ENCODE results near the gene KIF18A.

The KIF18A gene

DNA sequence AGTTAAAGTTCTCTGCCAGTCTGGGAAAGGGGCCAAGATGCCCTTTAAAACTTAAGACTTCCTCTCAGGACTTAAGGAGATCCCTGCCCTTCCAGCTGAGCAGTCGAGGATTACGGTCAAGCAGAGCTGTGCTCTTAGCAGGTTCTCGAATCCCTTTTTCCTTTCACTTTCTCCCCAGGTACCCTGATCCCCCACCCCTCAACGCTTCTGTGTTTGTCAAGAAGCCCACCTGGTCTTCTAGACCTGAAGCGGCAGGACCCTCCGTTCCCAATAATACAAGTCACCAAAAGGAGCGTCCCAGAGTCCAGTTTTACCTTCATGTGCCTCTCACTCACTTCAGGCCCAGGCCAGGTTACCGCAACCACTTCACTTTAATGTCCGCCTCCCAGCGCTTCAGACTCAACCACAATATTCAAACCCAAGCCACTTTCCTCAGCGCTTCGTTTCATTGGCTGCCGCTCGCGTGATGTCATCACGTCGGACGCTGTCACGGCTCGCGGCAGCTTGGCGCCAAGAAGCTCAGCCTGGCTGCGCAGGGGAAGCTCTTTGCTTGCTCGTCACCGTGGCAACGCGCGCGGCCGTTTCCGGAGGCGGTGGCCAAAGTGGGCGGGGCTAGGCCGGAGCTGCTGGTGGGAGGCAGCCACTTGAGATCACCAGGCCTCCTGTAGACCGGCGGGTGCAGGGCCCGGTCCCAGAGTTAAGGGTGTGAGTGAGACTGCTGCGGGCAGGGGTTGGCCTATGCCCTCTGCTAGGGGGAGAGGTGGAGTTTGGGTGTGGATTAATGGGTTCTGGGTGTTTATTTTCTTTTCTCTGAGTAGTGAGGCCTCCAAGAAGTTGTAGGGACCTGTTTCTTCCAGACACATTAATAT, at the start of gene KIF18A, which contains the start of gene METTL15:
Gene KIF18A (minus strand): TSS at position 407 of the 869 bp plus-strand sequence. CDS start 10,209 bp downstream, outside the sequence.
Gene METTL15 (plus strand): TSS at position 639 of the 869 bp plus-strand sequence. CDS start 4,947 bp downstream, outside the sequence.
- peaks cover 8% of the 10 kb centered on the region for H3K36me3 Mint-ChIP-seq (ENCODE audit: low read depth)
- peak within 1 kb of the TSS; percentile 91 to 98 (median 95) for H3K27ac Mint-ChIP-seq

DNA sequence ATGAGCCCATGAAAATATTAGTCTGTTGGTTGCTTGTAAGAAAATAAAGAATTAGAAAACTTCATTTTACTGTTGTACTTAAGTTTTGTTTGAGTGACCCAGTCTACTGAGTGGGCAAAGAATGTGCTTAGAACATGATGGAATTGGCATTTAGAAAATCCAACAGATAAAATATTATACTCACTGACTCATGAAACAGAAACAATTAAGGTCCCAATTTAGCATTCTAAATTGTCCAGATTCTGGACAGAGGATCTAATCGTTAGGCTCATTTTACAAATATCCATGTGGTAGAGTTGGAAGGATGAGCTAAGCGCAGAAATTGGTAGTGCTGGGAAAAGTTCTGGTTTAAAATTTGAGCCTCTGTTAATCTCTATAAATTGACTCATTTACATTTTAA, 45.6 kb upstream of the KIF18A start:
- H3K27ac Mint-ChIP-seq = no peak overlapping the region

More for the DNA sequence above, at the start of gene KIF18A, which contains the start of gene METTL15:
- H3K4me1 Mint-ChIP-seq = peaks cover 51% of the 10 kb centered on the region
- TF ChIP-seq, protein P1, sequence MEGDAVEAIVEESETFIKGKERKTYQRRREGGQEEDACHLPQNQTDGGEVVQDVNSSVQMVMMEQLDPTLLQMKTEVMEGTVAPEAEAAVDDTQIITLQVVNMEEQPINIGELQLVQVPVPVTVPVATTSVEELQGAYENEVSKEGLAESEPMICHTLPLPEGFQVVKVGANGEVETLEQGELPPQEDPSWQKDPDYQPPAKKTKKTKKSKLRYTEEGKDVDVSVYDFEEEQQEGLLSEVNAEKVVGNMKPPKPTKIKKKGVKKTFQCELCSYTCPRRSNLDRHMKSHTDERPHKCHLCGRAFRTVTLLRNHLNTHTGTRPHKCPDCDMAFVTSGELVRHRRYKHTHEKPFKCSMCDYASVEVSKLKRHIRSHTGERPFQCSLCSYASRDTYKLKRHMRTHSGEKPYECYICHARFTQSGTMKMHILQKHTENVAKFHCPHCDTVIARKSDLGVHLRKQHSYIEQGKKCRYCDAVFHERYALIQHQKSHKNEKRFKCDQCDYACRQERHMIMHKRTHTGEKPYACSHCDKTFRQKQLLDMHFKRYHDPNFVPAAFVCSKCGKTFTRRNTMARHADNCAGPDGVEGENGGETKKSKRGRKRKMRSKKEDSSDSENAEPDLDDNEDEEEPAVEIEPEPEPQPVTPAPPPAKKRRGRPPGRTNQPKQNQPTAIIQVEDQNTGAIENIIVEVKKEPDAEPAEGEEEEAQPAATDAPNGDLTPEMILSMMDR (IDR thresholded peaks at IDR 0.05; ENCODE audit: unreplicated experiment in 3 of 3) = no peak
- H3K27me3 Mint-ChIP-seq (ENCODE audit: low read depth) = no peaks in the 10 kb centered on the region
- H3K9me3 Mint-ChIP-seq = no peaks in the 10 kb centered on the region
- H3K4me3 Mint-ChIP-seq = peak within 1 kb of the TSS; percentile 91 to 98 (median 91)

DNA sequence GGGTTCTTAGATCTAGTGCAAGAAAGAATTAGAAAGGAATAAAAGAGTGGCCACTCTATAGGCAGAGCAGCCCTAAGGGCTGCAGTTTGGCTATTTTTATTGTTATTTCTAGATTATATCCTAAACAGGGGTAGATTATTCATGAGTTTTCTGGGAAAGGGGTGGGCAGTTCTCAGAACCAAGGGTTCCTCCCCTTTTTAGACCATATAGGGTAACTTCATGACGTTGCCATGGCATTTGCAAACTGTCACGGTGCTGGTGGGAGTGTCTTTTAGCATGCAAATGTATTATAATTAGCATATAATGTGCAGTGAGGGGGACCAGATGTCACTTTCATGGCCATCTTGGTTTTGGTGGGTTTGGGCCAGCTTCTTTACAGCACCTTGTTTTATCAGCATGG, 44.8 kb upstream of the KIF18A start:
- TF ChIP-seq, protein P1 (IDR thresholded peaks at IDR 0.05; ENCODE audit: unreplicated experiment in 3 of 3) = no peak

More for the DNA sequence above, 45.6 kb upstream of the KIF18A start:
- TF ChIP-seq, protein P1 (IDR thresholded peaks at IDR 0.05; ENCODE audit: unreplicated experiment in 3 of 3) = no peak
- Mint-ChIP-seq H3K4me1 (no peaks in the 10 kb centered on the region), H3K9me3 (peaks cover 4% of the 10 kb centered on the region), H3K27me3 (ENCODE audit: low read depth) (no peaks in the 10 kb centered on the region), H3K36me3 (ENCODE audit: low read depth) (peaks cover 22% of the 10 kb centered on the region), H3K4me3 (no peak overlapping the region)

DNA sequence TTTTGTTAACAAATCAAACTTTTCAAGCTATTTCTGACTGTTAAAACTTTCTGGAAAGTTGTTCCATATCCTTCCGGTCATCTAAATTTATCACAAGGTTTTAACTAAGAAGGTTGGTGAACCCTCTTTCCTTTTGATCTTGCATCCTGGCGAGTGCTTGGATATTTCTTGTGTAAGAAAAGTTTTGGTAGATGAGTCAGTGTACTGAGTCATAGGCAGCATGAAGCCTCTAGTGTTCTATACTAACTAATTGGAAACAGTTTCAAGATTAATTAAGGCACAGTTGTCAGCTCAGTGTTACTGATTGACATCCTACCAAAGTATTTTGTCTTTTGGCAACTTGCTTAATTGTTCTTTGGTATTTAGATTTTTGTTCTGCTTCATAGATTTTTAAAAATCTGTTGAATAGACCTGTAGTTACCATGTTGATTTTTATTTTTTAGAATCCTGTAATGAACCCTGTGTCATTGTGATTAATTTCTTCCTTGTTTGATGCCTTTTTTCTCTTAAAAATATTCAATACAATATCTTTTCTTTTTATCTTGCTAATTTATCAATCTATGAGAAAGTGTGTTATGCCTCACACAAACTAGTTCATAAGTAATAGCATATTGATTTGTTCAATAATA, 38.3 kb upstream of the KIF18A start:
- Mint-ChIP-seq H3K9me3 (peaks cover under 1% of the 10 kb centered on the region), H3K27ac (no peak overlapping the region), H3K4me1 (no peaks in the 10 kb centered on the region), H3K4me3 (no peak overlapping the region), H3K36me3 (ENCODE audit: low read depth) (peaks cover 5% of the 10 kb centered on the region), H3K27me3 (ENCODE audit: low read depth) (no peaks in the 10 kb centered on the region)
- TF ChIP-seq, protein P1 (IDR thresholded peaks at IDR 0.05; ENCODE audit: unreplicated experiment in 3 of 3) = no peak

More for the DNA sequence above, 44.8 kb upstream of the KIF18A start:
- Mint-ChIP-seq H3K4me1 (no peaks in the 10 kb centered on the region), H3K4me3 (no peak overlapping the region), H3K27me3 (ENCODE audit: low read depth) (no peaks in the 10 kb centered on the region), H3K36me3 (ENCODE audit: low read depth) (peaks cover 14% of the 10 kb centered on the region), H3K27ac (no peak overlapping the region), H3K9me3 (peaks cover 3% of the 10 kb centered on the region)

DNA sequence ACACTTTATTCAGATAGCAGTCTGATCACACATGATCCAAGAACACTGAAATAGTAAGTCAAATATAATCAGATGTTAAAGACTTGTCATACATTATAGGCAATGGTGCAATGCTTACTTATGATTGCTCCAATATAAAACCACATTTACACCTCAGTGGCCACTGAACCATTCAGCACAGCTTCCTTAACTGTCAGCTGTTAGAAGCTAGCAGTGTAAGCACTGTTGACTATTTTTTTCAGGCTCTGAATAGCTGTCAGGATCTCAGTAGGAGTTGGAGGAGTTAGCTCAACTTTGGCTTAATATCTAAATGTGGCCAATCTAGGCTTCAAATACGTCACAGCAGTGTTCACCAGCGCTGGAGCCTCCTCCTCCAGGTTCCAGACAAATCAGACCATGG, 36.9 kb upstream of the KIF18A start:
- no peaks in the 10 kb centered on the region for H3K27me3 Mint-ChIP-seq (ENCODE audit: low read depth)
- peaks cover 19% of the 10 kb centered on the region for H3K36me3 Mint-ChIP-seq (ENCODE audit: low read depth)
- TF ChIP-seq, protein P1 (IDR thresholded peaks at IDR 0.05; ENCODE audit: unreplicated experiment in 3 of 3) = no peak
- no peak overlapping the region for H3K4me3 Mint-ChIP-seq
- no peak overlapping the region for H3K27ac Mint-ChIP-seq
- peaks cover 13% of the 10 kb centered on the region for H3K9me3 Mint-ChIP-seq
- no peaks in the 10 kb centered on the region for H3K4me1 Mint-ChIP-seq
